Mesenchymal stem cell (in vitro differentiated cells and primary cell): ENCODE measurements around the gene CCDC9.

Experiments
- DNase-seq: peaks from one replicate; pipeline ENCODE4 v3.0.0-alpha.2; 2013
- H2AFZ ChIP-seq: one replicate; pipeline ENCODE4 v1.6.1; 2013; ENCODE audit warnings: low read depth, mild to moderate bottlenecking, control low read depth, inconsistent platforms, low read length, moderate library complexity
- H2AK5ac ChIP-seq: 2 replicates; pipeline ENCODE4 v1.6.1; 2013; ENCODE audit warnings: low read length, moderate library complexity, mild to moderate bottlenecking, inconsistent platforms; ENCODE audit not compliant: severe bottlenecking
- H2BK120ac ChIP-seq: one replicate; pipeline ENCODE4 v1.6.1; 2013; ENCODE audit warnings: low read depth, mild to moderate bottlenecking, inconsistent platforms, low read length, moderate library complexity
- H2BK12ac ChIP-seq, 2 experiments: one replicate each; pipeline ENCODE4 v1.6.1; 2013; ENCODE audit warnings: inconsistent platforms in 2 of 2, low read length in 2 of 2, mild to moderate bottlenecking in 2 of 2, moderate library complexity in 2 of 2, control low read depth in 1 of 2
- H2BK15ac ChIP-seq: one replicate; pipeline ENCODE4 v1.6.1; 2013; ENCODE audit warnings: mild to moderate bottlenecking, low read depth, inconsistent platforms; ENCODE audit not compliant: poor library complexity, severe bottlenecking
- H2BK5ac ChIP-seq: 2 replicates; pipeline ENCODE4 v1.6.1; 2013; ENCODE audit warnings: low read depth, mild to moderate bottlenecking, low read length, control low read depth, inconsistent platforms; ENCODE audit not compliant: poor library complexity, severe bottlenecking
- H3K14ac ChIP-seq, 2 experiments: one replicate each; pipeline ENCODE4 v1.6.1; 2013; ENCODE audit warnings: inconsistent platforms in 2 of 2, low read length in 2 of 2, control low read depth in 1 of 2, mild to moderate bottlenecking in 1 of 2, moderate library complexity in 1 of 2
- H3K18ac ChIP-seq, 2 experiments: one replicate each; pipeline ENCODE4 v1.6.1; 2013; ENCODE audit warnings: inconsistent platforms in 2 of 2, low read length in 2 of 2, control low read depth in 1 of 2, low read depth in 1 of 2, mild to moderate bottlenecking in 1 of 2
- H3K23ac ChIP-seq, 2 experiments: one replicate each; pipeline ENCODE4 v1.6.1; 2013; ENCODE audit warnings: inconsistent platforms in 2 of 2, low read length in 2 of 2, mild to moderate bottlenecking in 2 of 2, moderate library complexity in 2 of 2, control low read depth in 1 of 2
- H3K27ac ChIP-seq: 2 replicates; pipeline ENCODE4 v1.5.1; 2013; ENCODE audit warnings: mild to moderate bottlenecking, moderate library complexity, low read length, control low read depth, inconsistent platforms; ENCODE audit not compliant: poor library complexity, severe bottlenecking
- H3K27me3 ChIP-seq, 2 experiments: 2 replicates each; pipeline versions ENCODE4 v1.6.1 to v1.7.0; 2013; ENCODE audit warnings: low read length in 2 of 2, mild to moderate bottlenecking in 2 of 2, moderate library complexity in 2 of 2, control low read depth in 1 of 2, inconsistent platforms in 1 of 2; ENCODE audit not compliant: control insufficient read depth in 1 of 2, insufficient read depth in 1 of 2
- H3K36me3 ChIP-seq, 2 experiments: 2 replicates each; pipeline versions ENCODE4 v1.6.1 to v1.7.0; 2013; ENCODE audit warnings: low read length in 2 of 2, control low read depth in 1 of 2, inconsistent platforms in 1 of 2, low read depth in 1 of 2, mild to moderate bottlenecking in 1 of 2; ENCODE audit not compliant: insufficient read depth in 2 of 2, control insufficient read depth in 1 of 2
- H3K4ac ChIP-seq, 2 experiments: one replicate each; pipeline ENCODE4 v1.6.1; 2013; ENCODE audit warnings: inconsistent platforms in 2 of 2, low read length in 2 of 2, mild to moderate bottlenecking in 2 of 2, moderate library complexity in 2 of 2, control low read depth in 1 of 2, low read depth in 1 of 2
- H3K4me1 ChIP-seq: 2 replicates; pipeline ENCODE4 v1.6.1; 2013; ENCODE audit warnings: low read depth, low read length, control low read depth; ENCODE audit not compliant: control insufficient read depth, insufficient read depth
- H3K4me2 ChIP-seq: 2 replicates; pipeline ENCODE4 v1.6.1; 2013; ENCODE audit warnings: low read length, mild to moderate bottlenecking, inconsistent platforms; ENCODE audit not compliant: poor library complexity, severe bottlenecking
- H3K4me3 ChIP-seq, 2 experiments: 2 replicates each; pipeline versions ENCODE4 v1.5.1 to v1.7.0; 2013; ENCODE audit warnings: low read length in 2 of 2, mild to moderate bottlenecking in 2 of 2, control low read depth in 1 of 2, low read depth in 1 of 2; ENCODE audit not compliant: insufficient read depth in 1 of 2
- H3K79me1 ChIP-seq: replicated peaks from 2 replicates; pipeline ENCODE4 v1.6.1; 2013; ENCODE audit warnings: mild to moderate bottlenecking, control low read depth, low read length, inconsistent platforms; ENCODE audit not compliant: poor library complexity, severe bottlenecking
- H3K9ac ChIP-seq: 2 replicates; pipeline ENCODE4 v1.7.0; 2013; ENCODE audit warnings: mild to moderate bottlenecking, low read length, moderate library complexity
- H3K9me3 ChIP-seq: 2 replicates; pipeline ENCODE4 v1.7.0; 2013; ENCODE audit warnings: mild to moderate bottlenecking, low read length; ENCODE audit not compliant: control insufficient read depth
- H4K8ac ChIP-seq: one replicate; pipeline ENCODE4 v1.6.1; 2013; ENCODE audit warnings: inconsistent platforms, mild to moderate bottlenecking, low read length, moderate library complexity
- H4K91ac ChIP-seq: one replicate; pipeline ENCODE4 v1.6.1; 2013; ENCODE audit warnings: mild to moderate bottlenecking, low read length, inconsistent platforms
- WGBS: methylation state at CpG from one replicate; pipeline ENCODE4 v1.1.7; 2013; ENCODE audit warnings: mixed read lengths; 5-methylcytosine and 5-hydroxymethylcytosine counted together

The CCDC9 gene

DNA sequence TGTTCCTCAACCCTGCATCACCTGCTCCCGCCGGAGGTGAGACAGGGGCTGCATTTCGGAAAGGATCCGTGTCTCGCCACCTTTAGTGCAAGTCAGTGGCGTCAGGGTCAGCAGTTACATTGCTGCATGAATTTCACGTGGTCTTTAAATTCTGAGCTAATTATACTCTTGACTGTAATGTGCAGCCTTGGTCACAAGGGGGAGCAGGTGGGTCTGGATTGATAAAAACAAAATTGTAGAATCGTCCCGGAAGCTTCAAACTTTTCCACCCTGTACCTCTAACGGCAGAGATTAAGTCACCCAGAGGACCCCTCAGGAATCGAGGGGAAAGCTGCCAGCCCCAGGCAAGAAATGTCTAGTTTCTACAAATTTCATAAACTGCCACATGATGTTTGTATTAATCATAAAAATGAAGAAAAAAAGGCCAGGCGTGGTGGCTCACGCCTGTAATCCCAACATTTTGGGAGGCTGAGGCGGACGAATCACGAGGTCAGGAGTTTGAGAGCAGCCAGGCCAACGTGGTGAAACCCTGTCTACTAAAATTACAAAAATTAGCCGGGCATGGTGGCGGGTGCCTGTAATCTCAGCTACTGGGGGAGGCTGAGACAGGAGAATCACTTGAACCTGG, 45.5 kb upstream of the CCDC9 start:
- H3K4me3 ChIP-seq: no peak overlapping the region
- no peaks in the 10 kb centered on the region for H3K27me3 ChIP-seq
- H2AFZ ChIP-seq: no peak overlapping the region
- peak overlapping the region; percentile 22 for H3K27ac ChIP-seq
- WGBS: 45% methylated on average over 17 of the region's 19 CpGs
- no peaks in the 10 kb centered on the region for H3K9me3 ChIP-seq
- peak overlapping the region; percentile 93 for H4K8ac ChIP-seq
- peak overlapping the region; percentile 94 for H2AK5ac ChIP-seq
- H3K23ac ChIP-seq: no peak overlapping the region
- peak overlapping the region; percentile 59 to 83 for H2BK12ac ChIP-seq
- peaks cover 6% of the 10 kb centered on the region for H3K79me1 ChIP-seq
- H3K14ac ChIP-seq: peak overlapping the region; percentile 35 to 64
- H4K91ac ChIP-seq: peak overlapping the region; percentile 98
- peaks cover 41 to 52% of the 10 kb centered on the region in 2 experiments for H3K36me3 ChIP-seq
- peak overlapping the region; percentile 78 for H3K9ac ChIP-seq
- H3K4ac ChIP-seq: peak overlapping the region; percentile 47 to 98
- peak; percentile 86 for DNase-seq
- H2BK5ac ChIP-seq: no peak overlapping the region
- H3K18ac ChIP-seq: peak overlapping the region; percentile 79 to 91
- peak overlapping the region; percentile 67 for H2BK120ac ChIP-seq
- H2BK15ac ChIP-seq: no peak overlapping the region
- H3K4me2 ChIP-seq: no peak overlapping the region
- H3K4me1 ChIP-seq: peaks cover 7% of the 10 kb centered on the region

- Histone ChIP-seq H2AFZ (no peak overlapping the region), H3K9me3 (no peaks in the 10 kb centered on the region), H3K4me3 (no peak overlapping the region), H3K79me1 (peaks cover 2% of the 10 kb centered on the region), H3K4me2 (no peak overlapping the region), H4K8ac (no peak overlapping the region), H3K9ac (no peak overlapping the region), H3K36me3 (peaks cover 16 to 20% of the 10 kb centered on the region in 2 experiments), H3K14ac (no peak overlapping the region), H4K91ac (no peak overlapping the region), H2BK12ac (peak overlapping the region in 1 of 2 experiments; percentile 47), H2AK5ac (no peak overlapping the region), H2BK5ac (no peak overlapping the region), H3K23ac (no peak overlapping the region), H3K27ac (no peak overlapping the region), H3K18ac (no peak overlapping the region), H3K4ac (no peak overlapping the region), H2BK15ac (no peak overlapping the region), H3K4me1 (peaks cover 6% of the 10 kb centered on the region), H2BK120ac (no peak overlapping the region), H3K27me3 (no peaks in the 10 kb centered on the region)
- no peak for DNase-seq
- WGBS: 91% methylated on average over 5 of the region's 5 CpGs
These were observed 40.7 kb upstream of the CCDC9 start for GRCh38 chr19:47215581-47215980.

GRCh38 chr19:47221080-47221841, 35.1 kb upstream of the CCDC9 start:
- 95% methylated on average over 32 of the region's 33 CpGs for WGBS

DNA sequence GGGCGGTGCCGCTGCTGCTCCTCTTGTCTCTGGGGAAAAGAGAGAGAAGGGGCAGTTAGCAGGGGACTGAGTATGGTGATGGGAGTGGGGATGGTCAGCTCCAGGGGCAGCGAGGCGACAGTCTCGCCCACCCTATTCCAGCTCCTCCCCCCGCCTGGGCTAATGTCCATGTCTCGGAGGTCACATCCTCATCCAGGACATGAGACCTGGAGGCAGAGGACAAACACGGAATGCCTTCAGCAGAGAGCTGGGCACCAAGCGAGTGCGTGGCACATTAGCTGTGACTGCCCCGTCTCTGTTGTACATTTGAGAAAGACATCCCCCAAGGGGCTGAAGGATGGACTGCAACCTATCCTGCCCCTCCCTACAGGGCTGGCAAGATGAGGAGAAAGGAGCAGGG, 34.4 kb upstream of the CCDC9 start:
- Histone ChIP-seq H2BK12ac (no peak overlapping the region), H3K4ac (no peak overlapping the region), H4K8ac (peak overlapping the region; percentile 80)

More at GRCh38 chr19:47221080-47221841, 35.1 kb upstream of the CCDC9 start:
- H3K23ac ChIP-seq: no peak overlapping the region
- H3K9ac ChIP-seq: no peak overlapping the region
- H3K4me1 ChIP-seq: peaks cover 10% of the 10 kb centered on the region
- H3K27me3 ChIP-seq: no peaks in the 10 kb centered on the region
- no peaks in the 10 kb centered on the region for H3K9me3 ChIP-seq
- no peak overlapping the region for H3K4ac ChIP-seq
- peaks cover 23% of the 10 kb centered on the region for H3K79me1 ChIP-seq
- H2BK12ac ChIP-seq: no peak overlapping the region
- no peak overlapping the region for H3K18ac ChIP-seq
- no peak for DNase-seq
- no peak overlapping the region for H2BK120ac ChIP-seq
- H3K36me3 ChIP-seq: peaks cover 39 to 49% of the 10 kb centered on the region in 2 experiments
- no peak overlapping the region for H3K4me2 ChIP-seq
- H3K14ac ChIP-seq: no peak overlapping the region
- no peak overlapping the region for H2AK5ac ChIP-seq
- peak overlapping the region; percentile 23 for H2BK15ac ChIP-seq
- H4K91ac ChIP-seq: peak overlapping the region; percentile 39
- H2BK5ac ChIP-seq: no peak overlapping the region
- H3K27ac ChIP-seq: no peak overlapping the region
- no peak overlapping the region for H2AFZ ChIP-seq
- H4K8ac ChIP-seq: no peak overlapping the region
- no peak overlapping the region for H3K4me3 ChIP-seq

More for the DNA sequence above, 34.4 kb upstream of the CCDC9 start:
- Histone ChIP-seq H2BK120ac (no peak overlapping the region), H3K9me3 (no peaks in the 10 kb centered on the region), H3K4me2 (no peak overlapping the region), H2AFZ (no peak overlapping the region), H2BK5ac (no peak overlapping the region), H3K14ac (no peak overlapping the region), H3K27ac (no peak overlapping the region), H3K23ac (no peak overlapping the region), H3K27me3 (no peaks in the 10 kb centered on the region), H3K36me3 (peaks cover 39 to 53% of the 10 kb centered on the region in 2 experiments), H3K4me3 (no peak overlapping the region), H2BK15ac (no peak overlapping the region), H3K9ac (no peak overlapping the region), H3K4me1 (peaks cover 16% of the 10 kb centered on the region), H3K18ac (no peak overlapping the region), H2AK5ac (no peak overlapping the region), H3K79me1 (peaks cover 23% of the 10 kb centered on the region), H4K91ac (peak overlapping the region; percentile 80)
- DNase-seq: no peak
- 97% methylated on average over 10 of the region's 11 CpGs for WGBS
